Mucosa of descending colon (tissue), 3 donors: Measurements from ENCODE around the gene MOGAT3. TPM values are rescaled to one million over a fixed set of nuclear protein-coding genes. Genes with fewer than 3 reads are reported as not detected.

Experiments
- ATAC-seq: fragments of 200-7000 bp; cut with Tn5 transposase; one replicate; pipeline ENCODE4 v1.9.1; 2020; ENCODE audit warnings: mild to moderate bottlenecking, moderate library complexity
- DNase-seq, 3 donors: peaks; one replicate each; pipeline ENCODE4 v3.0.0-alpha.2; 2020
- H3K36me3 ChIP-seq: fragments of 200-600 bp; one replicate; pipeline ENCODE4 v1.8.0; 2021; ENCODE audit warnings: low read depth, mild to moderate bottlenecking
- H3K4me1 ChIP-seq: fragments of 200-600 bp; one replicate; pipeline ENCODE4 v1.8.0; 2021; ENCODE audit warnings: low read depth, mild to moderate bottlenecking
- H3K4me3 ChIP-seq: fragments of 200-600 bp; one replicate; pipeline ENCODE4 v1.8.0; 2021; ENCODE audit warnings: mild to moderate bottlenecking
- H3K9me3 ChIP-seq: fragments of 200-600 bp; one replicate; pipeline ENCODE4 v1.8.0; 2021; ENCODE audit warnings: mild to moderate bottlenecking
- intact Hi-C, 2 donors: fragments of 100-400 bp; cut with DNase I in 1 of 2; cut with micrococcal nuclease in 1 of 2; formaldehyde crosslinking; loops; one replicate each; pipeline versions ENCODE4 v1.11.0 to v1.11.1; 2022; cut with DNase I, micrococcal nuclease
- total RNA-seq, 3 donors: library from RNA; stranded (reverse); fragmentation: NEBNext Ultra II Directional in 2 of 3; extraction: Animal tissue kit (Norgen Biotek cat#: 25700) in 2 of 3; gene quantifications; one replicate each; pipeline versions ENCODE4 v1.2.1 to v1.2.4, GENCODE V29; 2021 to 2023
- TF ChIP-seq, protein P1 (sequence below): fragments of 200-600 bp; IDR thresholded peaks from one replicate; pipeline ENCODE4 v1.8.0; 2022; ENCODE audit warnings: antibody characterized with exemption, mild to moderate bottlenecking
- donor health status: DM: no; HTN: no; CAD: no; lungs with moderate emphysema.
- donor health status: DM: no; HTN: no; CAD: no.
- donor health status: DM: no; HTN: yes; CAD: no.

Gene MOGAT3
- total RNA-seq, 3 donors from 2014 or later = 27.9 to 66.2 (median 58.3) TPM

DNA sequence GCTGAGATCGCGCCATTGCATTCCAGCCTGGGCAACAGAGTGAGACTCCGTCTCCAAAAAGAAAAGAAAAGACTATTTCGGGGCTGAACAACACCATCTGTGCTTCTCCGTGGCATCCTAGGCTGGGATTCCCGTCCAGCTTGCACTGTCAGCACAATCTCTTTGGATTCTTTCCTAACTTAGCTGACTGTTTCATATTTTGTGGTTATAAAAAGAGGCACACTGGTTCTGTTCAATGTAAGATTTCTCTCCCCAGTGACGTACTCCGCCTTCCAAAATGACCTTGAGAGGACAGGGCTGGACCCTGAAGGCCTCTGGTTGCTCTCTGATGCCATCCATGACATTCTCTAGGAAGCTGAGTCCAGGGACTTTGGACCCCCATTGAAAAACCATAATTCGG is 25.9 kb upstream of the MOGAT3 start:
- H3K4me1 ChIP-seq = peaks cover 4% of the 10 kb centered on the region
- H3K4me3 ChIP-seq = no peak overlapping the region
- H3K36me3 ChIP-seq = no peaks in the 10 kb centered on the region
- no peak for DNase-seq
- intact Hi-C loops = no loop called here
- TF ChIP-seq, protein P1, sequence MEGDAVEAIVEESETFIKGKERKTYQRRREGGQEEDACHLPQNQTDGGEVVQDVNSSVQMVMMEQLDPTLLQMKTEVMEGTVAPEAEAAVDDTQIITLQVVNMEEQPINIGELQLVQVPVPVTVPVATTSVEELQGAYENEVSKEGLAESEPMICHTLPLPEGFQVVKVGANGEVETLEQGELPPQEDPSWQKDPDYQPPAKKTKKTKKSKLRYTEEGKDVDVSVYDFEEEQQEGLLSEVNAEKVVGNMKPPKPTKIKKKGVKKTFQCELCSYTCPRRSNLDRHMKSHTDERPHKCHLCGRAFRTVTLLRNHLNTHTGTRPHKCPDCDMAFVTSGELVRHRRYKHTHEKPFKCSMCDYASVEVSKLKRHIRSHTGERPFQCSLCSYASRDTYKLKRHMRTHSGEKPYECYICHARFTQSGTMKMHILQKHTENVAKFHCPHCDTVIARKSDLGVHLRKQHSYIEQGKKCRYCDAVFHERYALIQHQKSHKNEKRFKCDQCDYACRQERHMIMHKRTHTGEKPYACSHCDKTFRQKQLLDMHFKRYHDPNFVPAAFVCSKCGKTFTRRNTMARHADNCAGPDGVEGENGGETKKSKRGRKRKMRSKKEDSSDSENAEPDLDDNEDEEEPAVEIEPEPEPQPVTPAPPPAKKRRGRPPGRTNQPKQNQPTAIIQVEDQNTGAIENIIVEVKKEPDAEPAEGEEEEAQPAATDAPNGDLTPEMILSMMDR = no peak
- ATAC-seq = no peak
- no peaks in the 10 kb centered on the region for H3K9me3 ChIP-seq

DNA sequence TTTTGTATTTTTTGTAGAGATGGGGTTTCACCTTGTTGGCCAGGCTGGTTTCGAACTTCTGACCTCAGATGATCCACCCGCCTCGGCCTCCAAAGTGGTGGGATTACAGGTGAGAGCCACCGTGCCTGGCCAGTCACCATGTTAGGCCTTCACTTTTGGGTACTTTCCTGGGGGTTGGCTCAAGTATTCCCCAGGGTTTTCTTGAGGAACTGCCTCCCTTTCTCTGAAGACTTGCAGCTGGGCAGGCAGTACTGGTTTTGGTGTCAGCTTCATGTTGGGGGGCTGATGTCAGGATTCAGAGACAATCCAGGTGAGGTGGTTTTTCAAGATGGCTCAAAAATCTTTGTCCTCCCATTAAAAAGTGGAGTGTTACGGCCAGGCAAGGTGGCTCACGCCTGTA is 24.8 kb upstream of the MOGAT3 start:
- TF ChIP-seq, protein P1 = no peak
- H3K9me3 ChIP-seq = no peaks in the 10 kb centered on the region
- DNase-seq (no peak), ATAC-seq (no peak)
- no peak overlapping the region for H3K4me3 ChIP-seq
- H3K4me1 ChIP-seq = no peaks in the 10 kb centered on the region
- no peaks in the 10 kb centered on the region for H3K36me3 ChIP-seq
- intact Hi-C loops = no loop called here

DNA sequence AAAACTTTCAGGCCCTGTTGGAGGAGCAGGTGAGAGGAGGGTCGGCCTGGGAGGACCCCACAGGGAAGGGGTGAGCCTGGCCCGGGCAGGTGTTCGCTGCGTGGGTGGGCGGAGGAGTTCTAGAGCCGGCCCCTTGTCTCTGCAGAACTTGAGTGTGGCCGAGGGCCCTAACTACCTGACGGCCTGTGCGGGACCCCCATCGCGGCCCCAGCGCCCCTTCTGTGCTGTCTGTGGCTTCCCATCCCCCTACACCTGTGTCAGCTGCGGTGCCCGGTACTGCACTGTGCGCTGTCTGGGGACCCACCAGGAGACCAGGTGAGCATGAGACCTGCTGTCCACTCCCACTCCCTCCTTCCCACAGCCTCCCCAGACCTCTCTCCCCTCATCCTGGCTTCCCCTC is 22.7 kb upstream of the MOGAT3 start:
- H3K9me3 ChIP-seq = no peaks in the 10 kb centered on the region
- ATAC-seq (no peak), DNase-seq (no peak)
- intact Hi-C loops = no loop called here
- TF ChIP-seq, protein P1 = no peak
- no peak overlapping the region for H3K4me3 ChIP-seq
- peaks cover 18% of the 10 kb centered on the region for H3K4me1 ChIP-seq
- no peaks in the 10 kb centered on the region for H3K36me3 ChIP-seq

DNA sequence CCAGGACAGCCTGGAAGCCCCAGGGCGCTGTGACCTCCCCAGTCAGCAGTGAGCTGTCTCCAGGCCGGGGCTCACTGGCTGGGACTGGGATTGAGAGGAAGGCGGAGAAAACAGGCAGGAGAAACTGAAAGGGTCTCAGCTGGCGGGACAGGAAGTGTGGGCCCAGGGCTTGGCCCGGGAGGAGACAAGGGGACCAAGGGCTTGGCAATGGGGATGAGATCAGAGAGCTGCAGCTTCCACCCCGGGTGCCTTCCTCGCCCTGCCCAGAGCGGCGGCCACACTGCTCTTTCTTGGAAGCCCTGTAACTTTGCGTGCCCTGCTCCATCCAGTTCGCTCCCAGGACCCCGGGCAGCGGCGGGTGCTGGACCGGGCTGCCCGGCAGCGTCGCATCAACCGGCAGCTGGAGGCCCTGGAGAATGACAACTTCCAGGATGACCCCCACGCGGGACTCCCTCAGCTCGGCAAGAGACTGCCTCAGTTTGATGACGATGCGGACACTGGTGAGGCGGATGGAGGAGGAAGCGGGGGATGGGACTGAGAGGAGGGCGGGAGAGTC is 21.5 kb upstream of the MOGAT3 start:
- Histone ChIP-seq H3K9me3 (no peaks in the 10 kb centered on the region), H3K4me3 (no peak overlapping the region), H3K4me1 (peaks cover 18% of the 10 kb centered on the region), H3K36me3 (peaks cover 4% of the 10 kb centered on the region)
- ATAC-seq (no peak), DNase-seq (no peak)
- TF ChIP-seq, protein P1 = no peak
- intact Hi-C loops = no loop called here

DNA sequence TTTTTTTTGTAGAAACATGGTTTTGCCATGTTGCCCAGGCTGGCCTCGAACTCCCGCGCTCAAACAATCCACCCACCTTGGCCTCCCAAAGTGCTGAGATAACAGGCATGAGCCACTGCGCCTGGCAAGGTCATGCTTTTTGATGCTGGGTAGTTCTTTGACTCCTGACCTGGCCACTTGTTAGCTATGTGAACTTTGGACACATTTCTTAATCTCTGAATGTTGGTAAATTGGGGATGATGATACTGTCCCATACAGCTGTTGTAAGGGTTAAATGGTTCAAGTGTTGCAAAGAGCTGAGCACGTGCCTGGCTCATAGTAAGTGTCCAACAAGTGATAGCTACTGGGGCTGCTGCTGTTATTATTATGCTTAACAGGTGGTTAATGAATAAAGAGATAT is 19.5 kb upstream of the MOGAT3 start:
- TF ChIP-seq, protein P1 = no peak
- Histone ChIP-seq H3K36me3 (peaks cover 4% of the 10 kb centered on the region), H3K4me3 (no peak overlapping the region), H3K9me3 (no peaks in the 10 kb centered on the region), H3K4me1 (peaks cover 25% of the 10 kb centered on the region)
- DNase-seq (no peak), ATAC-seq (no peak)
- intact Hi-C loops = no loop called here
